ENCODE measurements around the gene DAND5. TPM values are rescaled to one million over a fixed set of nuclear protein-coding genes. Genes with fewer than 3 reads are reported as not detected.
"Not testable (repeated sequence)": the region's sequence is repeated elsewhere in the genome, so short reads cannot be mapped to it uniquely, and the experiment has no call there.

The DAND5 gene
- polyA plus RNA-seq, 3 donors, result not detected

- H3K4me2 ChIP-seq (replicated peaks; ENCODE audit: extremely low read depth, low read length, poor library complexity, severe bottlenecking), result peak overlapping the region; percentile 92
- no peak for DNase-seq
- H3K36me3 ChIP-seq (replicated peaks in 1 of 2; ENCODE audit: control insufficient read depth in 1 of 2, insufficient read depth in 2 of 2, low read length in 2 of 2), result peaks cover 17 to 35% of the 10 kb centered on the region in 2 donors
- peak overlapping the region; percentile 41 to 85 for H3K27ac ChIP-seq (ENCODE audit: low read depth in 1 of 2, low read length in 2 of 2)
- no peak for TF ChIP-seq CTCF (IDR thresholded peaks at IDR 0.05)
- H3K9ac ChIP-seq (ENCODE audit: insufficient read depth, low read length, poor library complexity, severe bottlenecking), result no peak overlapping the region
- Mint-ChIP-seq H3K36me3 (peaks cover 19 to 35% of the 10 kb centered on the region in 2 donors), H3K4me1 (peaks cover 46% of the 10 kb centered on the region), H3K4me3 (peak overlapping the region; percentile 79 to 87), H3K27ac (peak overlapping the region in 6 of 7 donors; percentile 35 to 83 (median 64)), H3K9me3 (no peaks in the 10 kb centered on the region), H3K27me3 (ENCODE audit: low read depth in 3 of 3) (peaks cover 0 to 1% (median 0%) of the 10 kb centered on the region in 3 donors)
- no peaks in the 10 kb centered on the region for H3K9me3 ChIP-seq (replicated peaks in 1 of 2; ENCODE audit: control insufficient read depth in 1 of 2, insufficient read depth in 1 of 2, low read length in 2 of 2)
- H4K20me1 ChIP-seq (ENCODE audit: insufficient read depth, low read length), result no peaks in the 10 kb centered on the region
- H3K4me1 ChIP-seq (ENCODE audit: control insufficient read depth in 1 of 2, insufficient read depth in 2 of 2, low read length in 2 of 2), result peaks cover 31 to 45% of the 10 kb centered on the region in 2 donors
- H2AFZ ChIP-seq (ENCODE audit: insufficient read depth, low read depth, low read length, poor library complexity, severe bottlenecking), result no peak overlapping the region
- H3K27me3 ChIP-seq (ENCODE audit: control insufficient read depth in 2 of 2, insufficient read depth in 2 of 2, low read length in 2 of 2), result no peaks in the 10 kb centered on the region
- intact Hi-C loops (cut with micrococcal nuclease), result no loop called here
- H3K79me2 ChIP-seq (ENCODE audit: insufficient read depth, low read length), result peaks cover 50% of the 10 kb centered on the region
- WGBS (ENCODE audit: insufficient coverage), result 82% methylated on average over 12 of the region's 12 CpGs
- H3K4me3 ChIP-seq (replicated peaks in 1 of 3; ENCODE audit: low read depth in 2 of 3, low read length in 3 of 3), result peak overlapping the region in 1 of 3 experiments; percentile 88
These were observed 13.4 kb upstream of the DAND5 start for GRCh38 chr19:12955996-12956395.

GRCh38 chr19:12956446-12957388 lies 12.7 kb upstream of the DAND5 start, which contains the start of gene GADD45GIP1:
GADD45GIP1 (minus strand) TSS chr19:12957223; CDS start chr19:12957212, 11 bp downstream.
- H3K4me1 ChIP-seq (ENCODE audit: control insufficient read depth in 1 of 2, insufficient read depth in 2 of 2, low read length in 2 of 2), result peaks cover 31 to 45% of the 10 kb centered on the region in 2 donors
- no peaks in the 10 kb centered on the region for H3K27me3 ChIP-seq (ENCODE audit: control insufficient read depth in 2 of 2, insufficient read depth in 2 of 2, low read length in 2 of 2)
- intact Hi-C loops (cut with micrococcal nuclease), result no loop called here
- Mint-ChIP-seq H3K4me3 (peak within 1 kb of the TSS; percentile 81 to 87), H3K27me3 (ENCODE audit: low read depth in 3 of 3) (peaks cover 0 to 3% (median 1%) of the 10 kb centered on the region in 3 donors), H3K4me1 (peaks cover 44% of the 10 kb centered on the region), H3K27ac (peak within 1 kb of the TSS; percentile 72 to 91 (median 83)), H3K9me3 (no peaks in the 10 kb centered on the region), H3K36me3 (peaks cover 13 to 27% of the 10 kb centered on the region in 2 donors)
- H3K9ac ChIP-seq (ENCODE audit: insufficient read depth, low read length, poor library complexity, severe bottlenecking), result peak within 1 kb of the TSS; percentile 85
- peak within 1 kb of the TSS; percentile 85 for H2AFZ ChIP-seq (ENCODE audit: insufficient read depth, low read depth, low read length, poor library complexity, severe bottlenecking)
- H3K36me3 ChIP-seq (replicated peaks in 1 of 2; ENCODE audit: control insufficient read depth in 1 of 2, insufficient read depth in 2 of 2, low read length in 2 of 2), result peaks cover 15 to 28% of the 10 kb centered on the region in 2 donors
- no peaks in the 10 kb centered on the region for H3K9me3 ChIP-seq (replicated peaks in 1 of 2; ENCODE audit: control insufficient read depth in 1 of 2, insufficient read depth in 1 of 2, low read length in 2 of 2)
- H3K79me2 ChIP-seq (ENCODE audit: insufficient read depth, low read length), result peaks cover 46% of the 10 kb centered on the region
- DNase-seq, result peak; percentile 66 to 69 (median 69)
- peak within 1 kb of the TSS; percentile 70 to 88 (median 84) for H3K4me3 ChIP-seq (replicated peaks in 1 of 3; ENCODE audit: low read depth in 2 of 3, low read length in 3 of 3)
- no peak for TF ChIP-seq CTCF (IDR thresholded peaks at IDR 0.05)
- peak within 1 kb of the TSS; percentile 41 to 85 for H3K27ac ChIP-seq (ENCODE audit: low read depth in 1 of 2, low read length in 2 of 2)
- 4% methylated on average over 70 of the region's 84 CpGs for WGBS (ENCODE audit: insufficient coverage)
- H3K4me2 ChIP-seq (replicated peaks; ENCODE audit: extremely low read depth, low read length, poor library complexity, severe bottlenecking), result peak within 1 kb of the TSS; percentile 92
- no peaks in the 10 kb centered on the region for H4K20me1 ChIP-seq (ENCODE audit: insufficient read depth, low read length)

GRCh38 chr19:12957389-12957952 lies 11.9 kb upstream of the DAND5 start:
- H3K79me2 ChIP-seq (ENCODE audit: insufficient read depth, low read length), result peaks cover 44% of the 10 kb centered on the region
- Mint-ChIP-seq H3K4me1 (peaks cover 40% of the 10 kb centered on the region), H3K36me3 (peaks cover 9 to 20% of the 10 kb centered on the region in 2 donors), H3K27ac (peak overlapping the region; percentile 58 to 91 (median 83)), H3K4me3 (peak overlapping the region; percentile 81 to 87)
- 34% methylated on average over 10 of the region's 31 CpGs for WGBS (ENCODE audit: insufficient coverage)
- H3K27ac ChIP-seq (ENCODE audit: low read depth in 1 of 2, low read length in 2 of 2), result peak overlapping the region; percentile 26 to 85
- H3K9me3 ChIP-seq (replicated peaks in 1 of 2; ENCODE audit: control insufficient read depth in 1 of 2, insufficient read depth in 1 of 2, low read length in 2 of 2); DNase-seq; H3K27me3 ChIP-seq (ENCODE audit: control insufficient read depth in 2 of 2, insufficient read depth in 2 of 2, low read length in 2 of 2); H4K20me1 ChIP-seq (ENCODE audit: insufficient read depth, low read length); H3K27me3 Mint-ChIP-seq (ENCODE audit: low read depth in 3 of 3); intact Hi-C loops (cut with micrococcal nuclease); H3K9me3 Mint-ChIP-seq: not testable (repeated sequence)
- peak overlapping the region; percentile 85 for H3K9ac ChIP-seq (ENCODE audit: insufficient read depth, low read length, poor library complexity, severe bottlenecking)
- peak overlapping the region; percentile 92 for H3K4me2 ChIP-seq (replicated peaks; ENCODE audit: extremely low read depth, low read length, poor library complexity, severe bottlenecking)
- peak overlapping the region; percentile 70 to 88 (median 84) for H3K4me3 ChIP-seq (replicated peaks in 1 of 3; ENCODE audit: low read depth in 2 of 3, low read length in 3 of 3)
- H3K36me3 ChIP-seq (replicated peaks in 1 of 2; ENCODE audit: control insufficient read depth in 1 of 2, insufficient read depth in 2 of 2, low read length in 2 of 2), result peaks cover 9 to 20% of the 10 kb centered on the region in 2 donors
- peak overlapping the region; percentile 85 for H2AFZ ChIP-seq (ENCODE audit: insufficient read depth, low read depth, low read length, poor library complexity, severe bottlenecking)
- H3K4me1 ChIP-seq (ENCODE audit: control insufficient read depth in 1 of 2, insufficient read depth in 2 of 2, low read length in 2 of 2), result peaks cover 28 to 40% of the 10 kb centered on the region in 2 donors

All from CD14-positive monocyte (primary cell).